Measurements from ENCODE around the gene ULK4. TPM values are rescaled to one million over a fixed set of nuclear protein-coding genes. Genes with fewer than 3 reads are reported as not detected.

Gene ULK4
- total RNA-seq, 1 experiment from 2014 or later = 8.7 TPM

GRCh38 chr3:41638381-41638780 lies 323.5 kb downstream of the ULK4 start:
- no TSS peak for BruUV-seq (replicated peaks)
- H3K79me2 ChIP-seq (ENCODE audit: low read depth) = no peaks in the 10 kb centered on the region
- TF ChIP-seq CTCF (conservative IDR thresholded peaks at IDR 0.05) (no peak), EZH2 (IDR thresholded peaks at IDR 0.05; ENCODE audit: low read depth) (no peak)
- H3K27ac ChIP-seq = no peak overlapping the region
- H4K20me1 ChIP-seq (ENCODE audit: insufficient read depth) = no peaks in the 10 kb centered on the region
- H3K4me2 ChIP-seq = no peak overlapping the region
- H3K36me3 ChIP-seq (ENCODE audit: low read depth) = no peaks in the 10 kb centered on the region
- no peak for DNase-seq
- no peak overlapping the region for H3K4me3 ChIP-seq
- CTCF ChIA-PET = no interaction called here
- no peaks in the 10 kb centered on the region for H3K4me1 ChIP-seq (replicated peaks; ENCODE audit: insufficient read depth)
- intact Hi-C loops (cut with micrococcal nuclease; ENCODE audit: unreplicated experiment) = no loop called here
- H3F3A ChIP-seq (ENCODE audit: insufficient read depth, low read depth) = no peaks in the 10 kb centered on the region
- POLR2A ChIA-PET (ENCODE audit: unreplicated experiment) = no interaction called here
- no peak overlapping the region for H2AFZ ChIP-seq
- H3K27me3 ChIP-seq (ENCODE audit: insufficient read depth, low read depth) = no peaks in the 10 kb centered on the region
- H3K9me2 ChIP-seq (ENCODE audit: insufficient read depth) = no peaks in the 10 kb centered on the region
- no peaks in the 10 kb centered on the region for H3K9me3 ChIP-seq (ENCODE audit: insufficient read depth, low read depth)

GRCh38 chr3:41632700-41633099 lies 329.2 kb downstream of the ULK4 start:
- no TSS peak for BruUV-seq (replicated peaks)
- intact Hi-C loops (cut with micrococcal nuclease; ENCODE audit: unreplicated experiment) = no loop called here
- Histone ChIP-seq H3K4me1 (replicated peaks; ENCODE audit: insufficient read depth) (no peaks in the 10 kb centered on the region), H3K36me3 (ENCODE audit: low read depth) (no peaks in the 10 kb centered on the region), H3K79me2 (ENCODE audit: low read depth) (no peaks in the 10 kb centered on the region), H3F3A (ENCODE audit: insufficient read depth, low read depth) (no peaks in the 10 kb centered on the region), H3K4me2 (no peak overlapping the region), H4K20me1 (ENCODE audit: insufficient read depth) (no peaks in the 10 kb centered on the region), H2AFZ (no peak overlapping the region), H3K27me3 (ENCODE audit: insufficient read depth, low read depth) (no peaks in the 10 kb centered on the region), H3K9me2 (ENCODE audit: insufficient read depth) (no peaks in the 10 kb centered on the region), H3K4me3 (no peak overlapping the region), H3K27ac (no peak overlapping the region), H3K9me3 (ENCODE audit: insufficient read depth, low read depth) (no peaks in the 10 kb centered on the region)
- no peak for DNase-seq
- TF ChIP-seq CTCF (conservative IDR thresholded peaks at IDR 0.05) (no peak), EZH2 (IDR thresholded peaks at IDR 0.05; ENCODE audit: low read depth) (no peak)
- CTCF ChIA-PET = no interaction called here
- POLR2A ChIA-PET (ENCODE audit: unreplicated experiment) = no interaction called here

- BruUV-seq (replicated peaks) = no TSS peak
- H3K27me3 ChIP-seq (ENCODE audit: insufficient read depth, low read depth) = no peaks in the 10 kb centered on the region
- H3F3A ChIP-seq (ENCODE audit: insufficient read depth, low read depth) = no peaks in the 10 kb centered on the region
- intact Hi-C loops (cut with micrococcal nuclease; ENCODE audit: unreplicated experiment) = no loop called here
- H3K36me3 ChIP-seq (ENCODE audit: low read depth) = no peaks in the 10 kb centered on the region
- H3K9me3 ChIP-seq (ENCODE audit: insufficient read depth, low read depth) = no peaks in the 10 kb centered on the region
- H3K79me2 ChIP-seq (ENCODE audit: low read depth) = no peaks in the 10 kb centered on the region
- no peaks in the 10 kb centered on the region for H3K4me1 ChIP-seq (replicated peaks; ENCODE audit: insufficient read depth)
- H3K27ac ChIP-seq = no peak overlapping the region
- no peak overlapping the region for H3K4me2 ChIP-seq
- no peaks in the 10 kb centered on the region for H4K20me1 ChIP-seq (ENCODE audit: insufficient read depth)
- H3K4me3 ChIP-seq = no peak overlapping the region
- ChIA-PET CTCF (no interaction called here), POLR2A (ENCODE audit: unreplicated experiment) (no interaction called here)
- TF ChIP-seq CTCF (conservative IDR thresholded peaks at IDR 0.05) = no peak
- TF ChIP-seq EZH2 (IDR thresholded peaks at IDR 0.05; ENCODE audit: low read depth) = no peak
- H3K9me2 ChIP-seq (ENCODE audit: insufficient read depth) = no peaks in the 10 kb centered on the region
- no peak overlapping the region for H2AFZ ChIP-seq
- DNase-seq = no peak
Measured at GRCh38 chr3:41630708-41631107, 331.2 kb downstream of the ULK4 start.
